Skin epidermis (tissue), 12 donors: ENCODE results near the gene THSD7A.
A peak's percentile ranks its signal among the peaks of the same experiment; 100 is the strongest.

Source experiments
- H3K27ac ChIP-seq, 21 experiments: fragments of 200-600 bp; sonication (generic) in 11 of 21; one replicate each; pipeline ENCODE4 v1.5.0; 2020; ENCODE audit warnings: mild to moderate bottlenecking in 3 of 21, inconsistent platforms in 2 of 21, moderate library complexity in 2 of 21
- H3K4me3 ChIP-seq, 7 experiments: fragments of 200-600 bp; sonication (generic) in 2 of 7; one replicate each; pipeline ENCODE4 v1.5.0; 2020; ENCODE audit warnings: inconsistent platforms in 2 of 7, mild to moderate bottlenecking in 2 of 7, moderate library complexity in 1 of 7

THSD7A gene

DNA sequence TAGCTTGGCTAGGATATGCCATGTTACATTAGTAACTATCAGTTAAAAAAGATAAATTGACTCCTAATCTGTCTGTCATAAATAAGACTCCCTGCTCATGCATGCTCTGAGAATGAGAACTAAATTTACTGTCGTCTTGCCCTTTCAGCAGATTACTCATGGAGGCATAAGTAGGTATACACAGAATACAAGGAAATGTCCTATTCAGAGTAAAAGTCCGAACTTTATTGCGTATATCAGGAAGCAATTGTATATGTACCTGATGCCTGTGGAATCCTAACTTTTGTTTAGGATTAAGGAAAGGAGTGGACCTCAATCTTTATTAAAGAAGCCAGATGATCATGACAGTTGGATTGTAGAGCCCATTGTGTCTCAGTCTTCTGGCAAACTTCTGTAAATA lies 118.6 kb downstream of the THSD7A start:
- H3K27ac ChIP-seq: no peak overlapping the region
- H3K4me3 ChIP-seq: no peak overlapping the region

DNA sequence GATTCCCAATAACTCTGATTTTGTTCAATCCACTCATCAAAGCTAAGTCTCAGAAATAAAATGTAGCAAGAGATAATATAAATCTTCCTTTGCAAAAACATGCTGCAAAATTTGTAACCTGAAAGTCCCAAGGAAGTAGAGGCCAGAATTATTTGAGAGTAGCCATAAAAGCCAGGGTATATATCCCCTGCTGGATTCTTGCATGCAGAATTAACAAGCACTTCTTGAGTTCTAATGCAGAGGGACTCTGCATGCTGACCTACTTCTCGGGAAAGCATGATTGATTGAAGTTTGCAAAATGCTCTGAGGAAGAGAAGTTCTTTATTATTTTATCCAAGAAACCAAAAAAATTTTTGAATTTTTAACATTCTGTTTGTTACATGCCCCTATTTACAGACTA lies 121.6 kb downstream of the THSD7A start:
- no peak overlapping the region for H3K27ac ChIP-seq

DNA sequence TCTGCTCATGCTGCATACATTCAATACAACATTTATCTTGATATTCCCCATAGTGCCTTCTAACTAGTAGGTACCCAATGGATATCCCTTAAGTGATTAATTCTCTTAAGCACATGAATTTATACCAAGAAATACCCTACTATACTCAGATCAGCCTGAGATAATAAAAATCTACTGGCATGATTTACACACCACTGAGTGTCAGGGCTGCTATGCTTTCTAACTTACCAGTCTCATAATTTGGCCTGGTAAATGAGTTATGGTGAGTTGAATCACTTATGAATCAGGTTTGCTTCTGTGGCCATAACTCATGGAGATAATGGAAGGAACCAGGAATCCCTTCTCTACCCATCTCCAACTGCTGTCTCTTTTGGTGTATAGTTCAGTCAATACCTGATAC lies 122.8 kb downstream of the THSD7A start:
- H3K27ac ChIP-seq: no peak overlapping the region

More for the DNA sequence above, 121.6 kb downstream of the THSD7A start:
- no peak overlapping the region for H3K4me3 ChIP-seq

DNA sequence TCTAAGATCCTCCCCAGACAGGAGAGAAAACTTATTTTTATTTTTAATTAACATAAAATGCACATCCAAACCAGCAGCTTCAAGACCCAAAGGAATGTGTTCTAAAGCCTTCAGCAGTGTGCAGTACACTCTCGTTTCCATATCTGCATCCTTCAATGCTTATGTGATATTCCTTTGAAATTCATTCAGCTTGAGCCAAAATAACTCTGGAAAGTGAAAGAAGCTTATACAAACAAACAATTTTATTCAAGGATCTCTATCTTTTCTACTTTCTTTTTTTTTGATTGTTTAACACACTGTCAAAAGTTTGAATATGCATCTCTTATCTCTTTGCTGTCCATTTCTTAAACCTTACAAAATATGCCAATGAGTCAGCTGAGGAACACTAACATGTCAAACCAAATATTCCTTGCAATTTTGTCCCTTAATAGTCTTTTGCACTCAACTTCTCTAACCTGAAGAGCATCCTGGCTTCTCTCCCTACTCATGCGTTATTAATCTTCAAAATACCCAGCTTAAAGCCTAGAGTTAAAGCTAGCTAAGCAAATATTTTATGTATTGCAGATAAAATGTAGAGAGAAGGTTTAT lies 124.3 kb downstream of the THSD7A start:
- no peak overlapping the region for H3K4me3 ChIP-seq
- H3K27ac ChIP-seq: no peak overlapping the region

More for the DNA sequence above, 122.8 kb downstream of the THSD7A start:
- H3K4me3 ChIP-seq: no peak overlapping the region

DNA sequence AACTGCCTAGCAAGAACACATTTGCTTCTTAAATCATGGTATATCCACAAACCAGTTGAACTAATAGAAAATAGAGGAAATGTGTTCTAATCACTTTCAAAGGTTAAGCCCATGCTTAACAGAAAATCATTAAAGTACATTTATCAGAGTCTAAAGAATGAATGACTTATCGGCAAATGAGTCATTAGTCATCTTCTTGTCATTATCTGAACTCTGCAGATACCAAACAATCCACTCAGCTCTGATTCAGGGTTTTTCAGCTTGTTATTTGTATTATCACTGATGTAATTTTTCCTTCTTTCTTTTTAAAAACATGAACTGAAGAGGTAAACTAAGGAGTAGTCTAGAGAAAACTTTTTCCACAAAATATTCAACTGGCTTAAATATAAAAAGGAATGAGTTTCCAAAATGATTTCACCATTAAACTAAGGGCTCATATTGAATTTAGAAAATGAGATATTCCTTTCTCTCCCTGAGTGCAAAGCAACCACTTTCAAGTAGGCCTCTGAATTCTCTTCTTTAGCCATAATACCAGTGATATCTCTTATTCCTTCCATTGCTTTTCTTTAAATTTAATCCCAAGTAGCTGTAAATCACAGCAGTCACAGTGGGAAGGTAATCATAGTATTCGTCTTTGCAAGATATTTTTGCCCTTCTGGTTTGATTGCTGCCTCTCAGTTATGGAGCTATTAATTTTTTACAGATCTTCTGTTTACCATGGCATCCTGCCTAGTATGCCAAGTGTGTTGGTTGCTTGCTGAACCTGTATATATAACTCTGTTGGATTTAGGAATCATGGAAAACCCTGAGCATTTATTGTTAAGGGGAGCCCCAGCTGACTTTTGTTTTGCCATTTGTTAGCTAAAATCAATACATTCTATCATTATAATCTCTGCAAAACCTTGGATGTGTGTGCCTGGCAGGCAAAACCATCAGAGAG lies 125.1 kb downstream of the THSD7A start:
- Histone ChIP-seq H3K27ac (no peak overlapping the region), H3K4me3 (no peak overlapping the region)

DNA sequence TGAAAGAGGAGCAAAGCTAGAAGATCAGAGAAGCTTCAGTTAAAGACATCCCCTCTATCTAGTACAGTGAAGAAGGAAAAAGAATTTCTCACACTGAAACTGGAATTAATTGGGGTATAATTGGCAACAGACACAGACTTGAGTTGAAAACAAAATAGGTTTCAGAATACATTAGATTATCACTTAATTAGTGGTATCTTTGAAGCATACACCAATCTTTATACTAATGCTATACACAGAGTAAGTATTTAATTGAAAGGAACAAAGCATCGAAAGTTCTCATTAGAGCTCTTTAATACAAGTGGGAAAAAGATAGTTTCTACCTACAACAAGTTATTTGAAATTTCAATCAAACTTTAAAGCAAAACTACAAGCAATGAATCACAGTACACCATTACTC lies 128.2 kb downstream of the THSD7A start:
- H3K4me3 ChIP-seq: no peak overlapping the region
- no peak overlapping the region for H3K27ac ChIP-seq

DNA sequence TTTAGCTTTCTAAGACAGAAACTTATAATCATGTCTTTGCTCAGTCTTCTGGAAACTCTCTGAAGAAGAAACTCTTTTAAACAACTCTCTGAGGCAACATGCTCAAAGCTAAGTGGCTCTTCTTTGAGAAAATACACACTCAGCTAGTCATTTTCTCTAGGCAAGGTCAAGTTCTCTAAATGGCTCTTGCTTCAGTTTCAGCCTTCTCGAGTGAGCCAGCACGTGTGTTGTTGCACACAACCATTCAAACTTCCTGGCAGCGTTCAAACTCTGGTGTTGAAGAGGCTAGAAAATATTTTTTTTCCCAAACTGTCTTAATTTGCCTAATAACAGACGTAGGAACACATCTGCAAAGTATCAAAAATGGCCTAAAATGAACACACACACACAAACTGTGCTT lies 129.1 kb downstream of the THSD7A start:
- Histone ChIP-seq H3K27ac (no peak overlapping the region), H3K4me3 (no peak overlapping the region)

DNA sequence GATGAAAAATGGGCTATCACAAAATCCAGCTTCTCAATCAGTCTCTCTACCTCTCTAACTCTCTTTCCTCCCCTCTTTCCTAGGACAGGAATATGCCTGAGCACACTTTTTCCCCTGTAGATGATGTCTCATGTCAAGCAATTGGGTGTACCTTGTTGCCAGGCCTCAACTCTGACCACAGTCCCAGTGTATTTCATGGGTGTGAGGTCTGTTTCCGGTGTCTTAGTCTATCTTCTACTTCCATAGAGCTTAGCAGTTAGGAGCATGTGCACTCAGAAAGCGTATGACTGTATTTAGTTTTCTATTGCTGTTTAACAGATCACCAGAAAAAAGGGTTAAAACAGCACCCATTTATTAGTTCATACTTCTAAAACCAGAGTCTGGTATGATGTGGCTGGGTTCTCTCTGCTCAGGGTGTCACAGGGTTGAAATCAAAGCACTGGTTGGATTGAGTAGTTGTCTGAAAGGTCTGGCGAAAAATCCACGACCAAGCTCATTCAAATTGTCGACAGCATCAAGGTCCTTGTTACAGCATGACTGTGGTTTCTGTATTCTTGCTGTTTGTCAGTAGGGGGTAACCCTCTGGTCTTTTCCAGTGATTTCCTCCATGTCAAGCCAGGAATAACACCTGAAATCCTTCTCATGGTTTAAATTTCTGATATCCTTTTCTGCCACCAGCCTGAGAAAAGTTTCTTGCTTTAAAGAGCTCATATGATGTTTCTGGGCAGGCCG lies 130.0 kb downstream of the THSD7A start:
- Histone ChIP-seq H3K4me3 (no peak overlapping the region), H3K27ac (no peak overlapping the region)

DNA sequence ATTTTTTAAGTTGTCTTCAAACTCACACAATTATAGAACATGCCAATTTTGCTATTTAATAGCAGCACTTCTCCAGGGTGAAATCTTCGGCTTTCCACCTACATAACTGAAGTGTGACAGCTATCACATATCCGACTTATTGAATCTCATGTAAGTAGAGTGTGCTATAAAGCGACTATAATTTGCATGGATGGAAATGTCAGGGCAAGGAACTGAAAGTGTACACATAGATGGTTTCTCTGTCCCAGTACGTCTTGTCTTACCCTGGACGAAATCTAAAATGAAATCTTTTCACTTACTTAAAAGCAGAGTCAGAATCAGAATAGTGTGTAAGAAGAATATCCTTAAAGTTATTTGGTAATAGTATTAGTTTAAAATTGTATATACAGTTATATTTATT lies 132.3 kb downstream of the THSD7A start:
- H3K4me3 ChIP-seq: no peak overlapping the region
- no peak overlapping the region for H3K27ac ChIP-seq

DNA sequence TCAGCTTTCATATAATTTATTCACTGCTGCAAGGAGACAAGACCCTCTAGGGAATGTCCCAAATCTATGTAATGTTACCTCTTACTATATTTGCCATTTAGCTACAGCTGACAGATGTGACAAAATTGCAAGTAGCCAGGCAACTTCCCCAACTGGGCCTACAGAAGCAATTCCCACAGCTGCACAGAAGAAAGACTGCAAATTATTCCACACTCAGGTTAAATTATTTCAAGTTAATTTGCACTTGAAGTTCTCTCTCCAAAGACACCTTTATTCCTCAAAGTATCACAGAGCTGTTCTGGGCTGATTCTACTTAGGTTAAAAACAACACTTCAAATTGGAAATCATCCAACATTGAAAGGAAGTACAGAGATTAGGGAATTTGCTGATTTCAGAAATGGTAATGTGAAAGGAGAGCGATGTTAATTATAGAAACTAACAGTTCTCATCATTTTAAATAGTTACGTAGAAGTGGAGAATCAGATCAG lies 133.6 kb downstream of the THSD7A start:
- H3K4me3 ChIP-seq: no peak overlapping the region
- no peak overlapping the region for H3K27ac ChIP-seq

DNA sequence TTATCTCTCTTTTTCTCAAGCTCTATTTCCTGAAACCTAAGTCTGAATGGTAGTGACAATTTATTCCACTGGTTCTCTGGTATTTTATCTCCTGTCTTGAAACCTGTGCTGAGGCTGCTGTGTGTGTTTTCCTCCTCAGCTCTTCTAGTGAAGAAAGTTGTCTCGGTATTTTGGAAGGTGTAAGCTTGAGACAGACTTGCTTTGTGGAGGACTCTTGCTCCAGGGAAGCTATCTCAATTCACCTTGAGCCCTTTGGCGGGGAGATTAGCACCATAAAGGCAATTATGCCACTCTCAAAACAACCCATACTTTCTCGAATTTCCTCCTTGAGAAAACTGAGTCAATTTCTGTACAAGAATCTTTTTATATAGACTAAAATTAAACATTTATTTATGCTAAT lies 141.6 kb downstream of the THSD7A start:
- no peak overlapping the region for H3K27ac ChIP-seq

DNA sequence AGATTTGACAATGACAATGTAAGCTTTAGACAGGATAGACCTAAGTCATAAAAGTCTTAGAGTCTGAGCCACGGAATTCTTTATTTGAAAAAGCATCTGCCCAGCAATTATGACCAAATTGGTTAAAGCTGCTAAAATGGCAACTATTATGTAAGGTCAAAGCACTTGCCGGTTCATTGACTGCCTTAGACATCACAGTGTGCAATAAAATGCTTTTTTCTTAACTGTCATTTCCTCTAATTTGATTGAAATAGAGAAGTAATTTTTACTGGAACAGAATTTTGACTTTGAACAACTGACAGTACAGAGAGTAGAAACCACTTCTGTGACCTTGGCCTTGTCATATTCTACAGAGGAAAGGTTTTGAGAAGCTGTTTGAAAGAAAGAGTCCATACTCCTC lies 142.9 kb downstream of the THSD7A start:
- H3K4me3 ChIP-seq: no peak overlapping the region
- peak overlapping the region in 1 of 21 experiments; percentile 20 for H3K27ac ChIP-seq

More for the DNA sequence above, 141.6 kb downstream of the THSD7A start:
- no peak overlapping the region for H3K4me3 ChIP-seq

DNA sequence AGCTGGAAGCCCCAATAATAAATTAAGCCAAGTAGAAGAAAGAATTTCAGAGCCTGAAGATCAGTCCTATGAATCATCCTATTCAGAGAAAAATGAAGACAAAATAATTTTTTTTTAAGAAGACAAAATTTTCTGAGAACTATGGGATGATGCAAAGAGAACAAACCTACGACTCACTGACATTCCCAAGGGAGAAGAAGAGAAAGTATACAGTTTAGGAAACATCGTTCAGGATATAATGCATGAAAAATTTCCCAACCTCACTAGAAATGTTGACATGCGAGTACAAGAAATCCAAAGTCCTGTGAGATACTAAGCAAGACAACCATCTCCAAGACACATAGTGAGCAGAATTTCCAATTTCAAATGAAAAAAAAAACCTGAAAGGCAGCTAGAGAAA lies 150.5 kb downstream of the THSD7A start:
- H3K4me3 ChIP-seq: no peak overlapping the region
- H3K27ac ChIP-seq: no peak overlapping the region

DNA sequence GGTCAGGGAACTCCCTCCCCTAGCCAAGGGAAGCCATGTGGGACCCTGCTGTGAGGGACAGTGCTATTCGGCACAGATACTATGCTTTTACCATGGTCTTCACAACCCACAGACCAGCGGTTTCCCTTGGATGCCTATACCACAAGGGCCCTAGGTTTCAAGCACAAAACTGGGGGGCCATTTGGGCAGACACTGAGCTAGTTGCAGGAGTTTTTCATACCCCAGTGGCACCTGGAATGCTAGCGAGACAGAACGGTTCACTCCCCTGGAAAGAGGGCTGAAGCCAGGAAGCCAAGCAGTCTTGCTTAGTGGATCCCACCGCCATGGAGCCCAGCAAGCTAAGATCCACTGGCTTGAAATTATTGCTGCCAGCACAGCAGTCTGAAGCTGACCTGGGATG lies 156.8 kb downstream of the THSD7A start:
- no peak overlapping the region for H3K4me3 ChIP-seq
- H3K27ac ChIP-seq: no peak overlapping the region

DNA sequence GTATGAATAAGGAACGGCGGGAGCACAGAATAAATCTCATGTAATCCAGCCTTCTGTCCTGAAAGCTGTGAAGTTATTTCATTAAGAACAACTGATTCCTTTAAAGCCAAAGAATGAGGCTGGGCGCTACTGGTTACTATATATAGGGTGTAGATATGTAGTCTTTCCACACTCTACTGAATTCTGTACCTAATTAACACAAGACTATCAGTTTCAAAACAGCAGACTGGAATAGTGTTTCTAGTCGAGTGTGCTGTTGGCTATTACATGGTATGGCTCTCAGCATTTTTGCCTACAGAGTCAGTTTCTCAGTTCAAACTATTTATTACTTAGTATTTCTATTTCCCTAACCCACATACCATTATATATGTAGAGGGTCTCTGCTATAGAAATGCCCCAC lies 163.3 kb downstream of the THSD7A start:
- H3K27ac ChIP-seq: no peak overlapping the region

DNA sequence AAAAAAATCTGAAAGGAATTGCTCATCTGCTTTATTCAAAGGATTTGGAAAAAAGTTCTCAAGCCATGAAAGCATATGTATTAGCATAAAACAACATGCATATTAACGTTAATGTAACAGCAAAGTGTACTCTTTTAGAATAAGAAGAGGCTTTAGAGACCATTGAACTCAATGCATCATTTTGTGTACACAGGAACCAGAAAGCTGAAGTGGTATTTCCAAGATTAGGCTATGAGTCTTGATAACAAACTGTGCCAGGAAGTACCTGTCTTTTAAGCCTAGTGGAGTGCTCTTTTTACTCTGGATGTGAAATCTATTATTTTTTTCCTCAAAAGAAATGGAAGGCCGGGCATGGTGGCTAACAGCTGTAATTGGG lies 164.2 kb downstream of the THSD7A start:
- H3K4me3 ChIP-seq: no peak overlapping the region
- no peak overlapping the region for H3K27ac ChIP-seq

More for the DNA sequence above, 163.3 kb downstream of the THSD7A start:
- no peak overlapping the region for H3K4me3 ChIP-seq

DNA sequence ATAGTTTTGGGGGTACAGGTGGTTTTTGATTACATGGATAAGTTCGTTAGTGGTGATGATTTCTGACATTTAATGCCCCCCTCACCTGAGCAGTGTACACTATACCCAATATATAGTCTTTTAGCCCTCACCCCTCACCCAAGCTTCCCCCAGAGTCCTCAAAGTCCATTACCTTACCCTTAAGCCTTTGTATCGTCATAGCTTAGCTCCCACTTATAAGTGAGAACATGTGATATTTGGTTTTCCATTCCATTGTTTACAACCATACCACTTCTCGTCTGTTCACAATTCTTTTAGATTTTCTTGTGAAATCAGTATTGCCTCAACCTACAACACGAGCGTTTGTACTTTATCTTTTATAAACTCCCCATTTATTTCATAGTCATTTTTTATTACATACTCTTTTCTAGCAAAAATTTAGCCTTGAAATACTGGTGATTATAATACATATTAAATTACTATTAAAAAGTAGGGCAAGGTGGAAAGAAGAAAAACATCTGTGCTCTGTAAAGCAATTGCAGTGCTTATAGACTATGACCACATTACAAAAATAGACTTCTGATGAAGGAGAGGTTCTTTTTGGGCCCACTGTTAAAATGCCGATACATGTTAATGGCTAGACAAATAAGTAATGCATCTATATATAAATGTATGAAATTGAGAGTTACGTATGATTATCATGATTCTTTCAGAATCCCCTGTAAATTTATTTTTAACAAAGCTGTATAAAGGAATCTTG lies 164.8 kb downstream of the THSD7A start:
- H3K27ac ChIP-seq: no peak overlapping the region
- no peak overlapping the region for H3K4me3 ChIP-seq

DNA sequence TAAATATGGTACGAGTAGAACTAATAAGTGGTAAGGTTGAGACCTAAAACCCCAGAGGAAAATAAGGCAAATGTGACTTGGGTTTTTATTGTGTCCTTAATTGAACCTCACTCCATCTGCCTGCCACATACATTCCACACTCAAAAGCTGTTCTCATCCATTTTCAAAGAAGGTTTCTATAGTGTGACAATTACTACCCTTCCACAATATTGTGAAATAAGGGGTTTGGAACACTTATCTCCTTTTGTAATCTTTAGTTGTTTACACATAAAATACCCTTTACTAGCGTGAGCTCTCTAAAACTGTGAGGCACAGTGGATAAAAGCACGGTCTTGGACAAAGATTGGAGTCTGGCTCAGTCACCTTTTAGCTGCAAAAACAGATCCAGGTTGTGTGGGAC lies 166.6 kb downstream of the THSD7A start:
- Histone ChIP-seq H3K4me3 (no peak overlapping the region), H3K27ac (no peak overlapping the region)

DNA sequence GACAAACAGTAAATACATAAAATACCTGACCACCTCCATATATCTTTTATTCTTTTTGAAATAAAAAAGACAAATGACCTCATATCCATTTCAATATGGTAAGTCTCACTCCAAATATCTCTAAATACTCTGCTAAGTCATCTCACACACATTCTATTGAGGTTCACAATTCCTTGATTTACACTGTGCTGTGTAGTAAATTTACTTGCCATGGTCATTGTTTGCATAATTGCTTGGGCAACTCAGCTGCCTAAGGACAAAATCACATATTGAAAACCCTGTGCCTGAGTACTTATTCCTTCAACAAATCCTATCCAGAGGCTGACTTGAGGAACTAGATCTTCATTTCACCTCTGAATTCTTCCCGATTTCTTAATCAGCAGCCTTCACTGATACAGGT lies 176.4 kb downstream of the THSD7A start:
- no peak overlapping the region for H3K27ac ChIP-seq
- no peak overlapping the region for H3K4me3 ChIP-seq

DNA sequence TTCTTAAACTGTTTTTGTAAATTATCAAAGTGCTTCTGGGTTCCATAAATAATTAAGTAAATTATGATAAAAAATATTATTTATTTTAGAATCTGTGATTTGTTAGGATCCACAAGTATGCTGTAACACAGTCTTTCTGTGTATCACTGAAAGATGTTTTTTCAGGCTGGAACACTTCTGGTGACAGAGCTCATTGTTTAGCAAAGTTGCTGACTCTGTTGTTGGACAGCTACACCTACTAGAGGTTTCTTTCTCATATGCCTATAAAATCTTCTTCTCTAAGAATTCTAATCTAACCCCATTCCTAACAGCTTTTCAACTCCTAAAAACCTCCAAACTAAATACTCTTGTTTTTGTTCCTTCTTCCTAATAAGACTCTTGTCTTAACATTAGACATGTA lies 176.8 kb downstream of the THSD7A start:
- Histone ChIP-seq H3K27ac (no peak overlapping the region), H3K4me3 (no peak overlapping the region)
